Liver (tissue), 9 donors: ENCODE data around the gene NFIX. TPM values are rescaled to one million over a fixed set of nuclear protein-coding genes. Genes with fewer than 3 reads are reported as not detected.
A peak's percentile ranks its signal among the peaks of the same experiment; 100 is the strongest.

Experiments used
- DNase-seq: peaks from one replicate; pipeline ENCODE4 v3.0.0-alpha.2; 2017; ENCODE audit warnings: low spot score
- H3K27ac ChIP-seq, 2 donors: one replicate each; pipeline ENCODE4 v1.7.0; 2013; ENCODE audit warnings: inconsistent platforms in 2 of 2, low read length in 2 of 2, control low read depth in 1 of 2, low read depth in 1 of 2, mild to moderate bottlenecking in 1 of 2
- H3K27me3 ChIP-seq, 4 donors: one replicate each; pipeline versions ENCODE4 v1.6.1 to v1.7.0; 2013; ENCODE audit warnings: low read length in 3 of 4, inconsistent platforms in 1 of 4, mild to moderate bottlenecking in 1 of 4, moderate library complexity in 1 of 4; ENCODE audit not compliant: control insufficient read depth in 4 of 4, insufficient read depth in 4 of 4
- H3K36me3 ChIP-seq, 4 donors: one replicate each; pipeline versions ENCODE4 v1.6.1 to v1.7.0; 2013; ENCODE audit warnings: low read length in 3 of 4, mild to moderate bottlenecking in 3 of 4, low read depth in 1 of 4, moderate library complexity in 1 of 4; ENCODE audit not compliant: control insufficient read depth in 4 of 4, insufficient read depth in 3 of 4
- H3K4me1 ChIP-seq, 4 donors: one replicate each; pipeline versions ENCODE4 v1.6.1 to v1.7.0; 2013; ENCODE audit warnings: low read length in 3 of 4, mild to moderate bottlenecking in 3 of 4, moderate library complexity in 1 of 4; ENCODE audit not compliant: control insufficient read depth in 4 of 4, insufficient read depth in 4 of 4
- H3K4me3 ChIP-seq, 3 donors: one replicate each; pipeline versions ENCODE4 v1.6.1 to v1.7.0; 2013; ENCODE audit warnings: low read length in 3 of 3, control low read depth in 1 of 3, low read depth in 1 of 3, mild to moderate bottlenecking in 1 of 3
- H3K9ac ChIP-seq, 2 donors: one replicate each; pipeline ENCODE4 v1.7.0; 2013; ENCODE audit warnings: low read length in 2 of 2, mild to moderate bottlenecking in 2 of 2, moderate library complexity in 2 of 2, control low read depth in 1 of 2, low read depth in 1 of 2
- H3K9me3 ChIP-seq, 4 donors: one replicate each; pipeline versions ENCODE4 v1.6.1 to v1.7.0; 2013; ENCODE audit warnings: low read length in 3 of 4; ENCODE audit not compliant: control insufficient read depth in 4 of 4
- FOXA1 ChIP-seq: IDR thresholded peaks from 2 replicates; pipeline ENCODE4 v1.6.1; 2016; ENCODE audit warnings: antibody characterized with exemption
- FOXA2 ChIP-seq: IDR thresholded peaks from 2 replicates; pipeline ENCODE4 v1.6.1; 2016; ENCODE audit warnings: antibody characterized with exemption
- HNF4A ChIP-seq, 2 donors: conservative IDR thresholded peaks; 2 replicates each; pipeline ENCODE4 v1.6.1; 2016; ENCODE audit warnings: antibody characterized with exemption in 2 of 2, mild to moderate bottlenecking in 2 of 2
- HNF4G ChIP-seq: IDR thresholded peaks from 2 replicates; pipeline ENCODE4 v1.6.1; 2016; ENCODE audit warnings: antibody characterized with exemption
- NR2F2 ChIP-seq: IDR thresholded peaks from 2 replicates; pipeline ENCODE4 v1.6.1; 2016; ENCODE audit warnings: antibody characterized with exemption
- RXRA ChIP-seq, 2 donors: IDR thresholded peaks; 2 replicates each; pipeline ENCODE4 v1.6.1; 2017 to 2018; ENCODE audit warnings: antibody characterized with exemption in 2 of 2, mild to moderate bottlenecking in 1 of 2
- SP1 ChIP-seq: IDR thresholded peaks from 2 replicates; pipeline ENCODE4 v1.6.1; 2018; ENCODE audit warnings: antibody characterized with exemption, mild to moderate bottlenecking
- YY1 ChIP-seq: IDR thresholded peaks from 2 replicates; pipeline ENCODE4 v1.6.1; 2016; ENCODE audit warnings: antibody characterized with exemption, mild to moderate bottlenecking
- WGBS: extraction: QIAGEN DNeasy Blood & Tissue Kit; methylation state at CpG from one replicate; pipeline ENCODE4 v1.1.7; 2013; 5-methylcytosine and 5-hydroxymethylcytosine counted together
- polyA plus RNA-seq, 2 donors: library from polyadenylated mRNA; stranded (reverse) in 1 of 2; unstranded in 1 of 2; fragments of 200-250 nt in 1 of 2; fragments of >200 nt in 1 of 2; fragmentation: Nextera tagmentation in 1 of 2; extraction: Ambion mirVana in 1 of 2; gene quantifications; one replicate each; pipeline versions ENCODE4 v1.2.1 to v1.2.3, GENCODE V29; 2013 to 2015
- total RNA-seq, 2 donors: library from RNA; depleted of rRNA; stranded (reverse); fragments of >200 nt; gene quantifications; one replicate each; pipeline ENCODE4 v1.2.3, GENCODE V29; 2014
- TF ChIP-seq, protein P1 (sequence below): IDR thresholded peaks from 2 replicates; pipeline ENCODE4 v1.6.1; 2016; ENCODE audit warnings: antibody characterized with exemption
- donor health status: healthy.
- donor health status: healthy.
- donor health status: healthy.
- donor health status: healthy.
- donor health status: healthy.

The NFIX gene
- total and polyA plus RNA-seq, 4 donors = 3.3 to 18.4 (median 12.6) TPM

DNA sequence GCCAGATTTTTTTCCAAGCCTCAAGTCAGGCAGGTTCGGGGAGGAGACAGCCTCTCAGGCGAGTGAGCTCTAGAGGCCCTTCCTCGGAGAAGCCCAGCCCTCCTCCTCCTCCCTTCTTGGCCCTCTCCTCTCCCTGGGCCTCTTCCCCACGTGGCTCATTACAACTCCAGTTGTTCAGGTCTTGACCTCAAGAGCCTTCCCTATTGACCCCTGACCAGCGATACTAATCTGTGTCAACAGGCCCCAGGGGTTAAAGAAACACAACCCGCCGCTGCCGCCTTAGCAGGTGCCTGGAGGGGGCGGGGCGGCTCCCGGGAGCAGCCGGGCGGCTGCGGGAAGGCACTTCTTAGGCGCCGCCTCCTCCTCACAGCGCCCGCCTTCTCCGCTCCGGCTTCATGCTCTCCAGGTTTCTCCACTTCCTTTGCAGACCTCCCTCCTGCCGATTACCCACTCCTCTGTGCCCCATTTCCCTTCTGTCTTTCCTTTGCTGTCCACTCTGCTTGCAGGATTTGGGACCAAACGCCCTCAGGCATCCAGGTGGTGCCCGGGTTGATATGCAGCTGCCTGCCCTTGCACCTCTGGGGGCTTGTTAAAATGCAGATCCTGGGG is 56.4 kb downstream of the NFIX start:
- Histone ChIP-seq H3K36me3 (no peaks in the 10 kb centered on the region), H3K9me3 (no peaks in the 10 kb centered on the region), H3K9ac (no peak overlapping the region), H3K4me3 (no peak overlapping the region), H3K27me3 (no peaks in the 10 kb centered on the region), H3K27ac (peak overlapping the region in 1 of 2 donors; percentile 25), H3K4me1 (peaks cover 5 to 50% (median 26%) of the 10 kb centered on the region in 4 donors)
- DNase-seq = peak; percentile 70
- 21% methylated on average over 23 of the region's 23 CpGs for WGBS
- TF ChIP-seq SP1 (peak; percentile 13), HNF4G (no peak), RXRA (IDR thresholded peaks at IDR 0.05) (peak; percentile 31 to 32), NR2F2 (peak; percentile 24), HNF4A (conservative IDR thresholded peaks at IDR 0.05) (peak; percentile 35 to 39)

DNA sequence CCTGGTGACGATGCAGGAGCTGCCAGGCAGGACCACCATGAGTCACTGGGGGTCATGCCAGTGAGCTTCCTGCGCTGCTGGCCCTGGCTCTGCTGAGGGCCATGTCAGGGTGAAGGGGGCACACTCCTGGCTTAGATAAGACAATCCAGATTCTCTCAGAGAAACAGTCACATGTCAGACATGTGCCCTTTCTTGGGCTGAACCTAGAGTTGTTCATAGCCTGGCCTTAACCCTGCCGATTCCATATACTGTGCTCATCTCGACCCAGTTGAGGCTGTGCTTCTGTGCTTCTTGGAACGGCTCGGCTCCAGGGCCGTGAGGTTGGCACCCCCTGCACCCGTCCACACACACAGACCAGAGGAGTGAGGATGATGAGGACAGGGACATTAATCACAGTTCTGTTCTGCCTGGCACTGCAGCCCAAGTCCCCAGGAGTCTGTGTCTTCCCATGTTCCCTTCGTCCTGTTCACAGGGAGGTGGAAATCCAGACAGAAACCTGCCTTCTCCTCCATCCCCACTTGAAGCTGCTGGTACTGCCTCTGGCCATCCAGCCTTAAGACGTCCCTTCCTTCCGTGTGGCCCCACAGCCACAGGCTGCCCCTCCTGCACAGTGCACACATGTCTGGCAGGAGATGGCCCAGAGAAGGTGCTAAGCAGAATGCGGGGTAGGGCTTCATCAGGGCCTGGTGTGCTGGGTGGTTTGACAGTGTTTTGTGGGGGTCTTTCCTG is 57.3 kb downstream of the NFIX start:
- H3K9me3 ChIP-seq = no peaks in the 10 kb centered on the region
- no peak overlapping the region for H3K9ac ChIP-seq
- H3K27me3 ChIP-seq = no peaks in the 10 kb centered on the region
- 82% methylated on average over 12 of the region's 12 CpGs for WGBS
- no peak for DNase-seq
- no peaks in the 10 kb centered on the region for H3K36me3 ChIP-seq
- H3K27ac ChIP-seq = peak overlapping the region in 1 of 2 donors; percentile 53
- no peak overlapping the region for H3K4me3 ChIP-seq
- H3K4me1 ChIP-seq = peaks cover 5 to 58% (median 32%) of the 10 kb centered on the region in 4 donors
- TF ChIP-seq FOXA2 = no peak
- no peak for TF ChIP-seq YY1

DNA sequence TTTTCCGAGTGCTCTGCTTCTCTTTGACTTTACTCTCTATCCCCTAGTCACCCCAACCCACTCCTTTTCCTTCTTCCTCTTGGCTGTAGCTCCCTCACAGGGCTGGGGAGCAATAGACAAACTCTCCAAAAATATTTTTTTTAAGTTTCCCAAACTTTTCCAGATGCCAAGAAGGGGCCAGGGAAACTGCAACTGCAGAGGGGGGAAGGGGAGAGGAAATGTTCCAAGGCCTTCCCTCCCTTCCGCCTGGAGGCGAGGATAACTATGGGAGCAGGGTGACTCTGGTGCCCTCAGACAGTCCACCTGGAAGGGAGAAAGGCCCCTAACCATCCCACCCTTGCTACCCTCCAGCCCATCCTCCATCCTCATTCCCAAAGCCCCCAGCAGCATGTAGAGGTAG is 58.0 kb downstream of the NFIX start:
- 74% methylated on average over 3 of the region's 3 CpGs for WGBS
- no peak for DNase-seq
- no peaks in the 10 kb centered on the region for H3K36me3 ChIP-seq
- peaks cover 5 to 61% (median 32%) of the 10 kb centered on the region in 4 donors for H3K4me1 ChIP-seq
- TF ChIP-seq, protein P1, sequence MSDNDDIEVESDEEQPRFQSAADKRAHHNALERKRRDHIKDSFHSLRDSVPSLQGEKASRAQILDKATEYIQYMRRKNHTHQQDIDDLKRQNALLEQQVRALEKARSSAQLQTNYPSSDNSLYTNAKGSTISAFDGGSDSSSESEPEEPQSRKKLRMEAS = no peak
- no peak overlapping the region for H3K9ac ChIP-seq
- H3K27ac ChIP-seq = peak overlapping the region; percentile 53 to 57
- no peaks in the 10 kb centered on the region for H3K27me3 ChIP-seq
- H3K9me3 ChIP-seq = no peaks in the 10 kb centered on the region
- no peak overlapping the region for H3K4me3 ChIP-seq

DNA sequence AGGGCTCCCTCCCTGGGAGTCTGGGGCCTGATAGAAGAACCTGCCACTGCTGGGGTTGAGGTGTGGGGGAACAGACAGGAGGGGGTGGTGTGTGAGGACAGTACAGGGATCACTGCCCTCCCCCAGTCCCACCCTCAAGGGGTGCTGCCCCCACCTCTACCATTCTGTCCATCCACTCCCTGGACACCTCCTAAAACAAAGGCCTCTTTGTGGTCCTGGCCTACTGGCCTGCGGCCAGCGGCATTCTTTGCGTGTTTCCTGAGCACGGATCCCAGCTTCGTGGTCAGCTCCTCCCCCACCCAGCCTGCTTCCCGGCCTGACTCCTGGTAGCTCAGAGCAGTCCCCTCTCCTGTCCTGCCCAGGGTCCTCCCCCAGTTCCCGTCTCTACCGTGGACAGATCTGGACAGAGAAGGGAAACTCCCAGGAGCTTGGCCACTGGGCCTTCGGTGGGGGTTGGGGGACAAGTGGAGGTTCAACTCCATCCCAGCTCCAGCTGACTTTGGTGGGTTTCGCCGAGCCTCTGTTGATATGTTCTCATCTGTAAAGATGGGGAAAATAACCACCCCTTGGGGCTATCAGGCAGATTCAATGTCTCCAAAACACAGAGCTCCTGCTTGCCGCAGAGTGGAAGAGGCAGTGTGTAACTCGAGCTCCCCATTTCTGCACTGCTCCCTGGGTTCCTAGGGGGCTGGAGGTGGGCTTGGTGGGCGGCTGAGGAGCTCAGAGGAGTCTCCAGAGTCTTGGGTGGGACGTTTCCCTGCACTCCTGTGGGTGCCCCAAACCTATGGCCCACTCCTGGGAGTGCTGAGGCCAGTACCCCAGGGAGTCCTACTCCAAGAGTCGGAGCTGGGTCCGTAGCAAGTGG is 58.7 kb downstream of the NFIX start:
- H3K36me3 ChIP-seq = no peaks in the 10 kb centered on the region
- DNase-seq = no peak
- no peak overlapping the region for H3K4me3 ChIP-seq
- no peak overlapping the region for H3K9ac ChIP-seq
- peaks cover 5 to 61% (median 33%) of the 10 kb centered on the region in 4 donors for H3K4me1 ChIP-seq
- TF ChIP-seq FOXA1 = no peak
- TF ChIP-seq SP1 = peak; percentile 19
- peak overlapping the region; percentile 53 to 57 for H3K27ac ChIP-seq
- 63% methylated on average over 17 of the region's 17 CpGs for WGBS
- H3K27me3 ChIP-seq = no peaks in the 10 kb centered on the region
- no peaks in the 10 kb centered on the region for H3K9me3 ChIP-seq
